NCI-H526 (cell line): ENCODE results near the gene TES.
A peak's percentile ranks its signal among the peaks of the same experiment; 100 is the strongest.
"Not testable (repeated sequence)": the region's sequence is repeated elsewhere in the genome, so short reads cannot be mapped to it uniquely, and the experiment has no call there.

ENCODE experiments used
- DNase-seq, 2 experiments: peaks; one replicate each; lab custom pipeline; 2025; lab: John Stamatoyannopoulos, UW

The TES gene

GRCh38 chr7:116210345-116211005 is at the start of gene TES:
Gene TES, plus strand, starts transcription at chr7:116210539. Its CDS starts 169 bp downstream, at chr7:116210708.
- peak; percentile 58 to 96 for DNase-seq

GRCh38 chr7:116161728-116162127 is 48.6 kb upstream of the TES start:
- no peak for DNase-seq

GRCh38 chr7:116162254-116162653 is 48.1 kb upstream of the TES start:
- no peak for DNase-seq

- no peak for DNase-seq
These were observed 47.3 kb upstream of the TES start for GRCh38 chr7:116162992-116163391.

- DNase-seq, result peak; percentile 12 to 16
These were observed 45.6 kb upstream of the TES start for GRCh38 chr7:116164552-116165306.

GRCh38 chr7:116165717-116166116 is 44.6 kb upstream of the TES start:
- DNase-seq, result no peak

- no peak for DNase-seq
These were observed 44.2 kb upstream of the TES start for GRCh38 chr7:116166156-116166555.

GRCh38 chr7:116167177-116167576 is 43.2 kb upstream of the TES start:
- DNase-seq, result no peak

- DNase-seq, result no peak
These were observed 41.3 kb upstream of the TES start for GRCh38 chr7:116169060-116169459.

- no peak for DNase-seq
These were observed 40.2 kb upstream of the TES start for GRCh38 chr7:116170180-116170579.

- DNase-seq, result no peak
These were observed 39.2 kb upstream of the TES start for GRCh38 chr7:116171094-116171493.

GRCh38 chr7:116172353-116172752 is 38.0 kb upstream of the TES start:
- no peak for DNase-seq

GRCh38 chr7:116173051-116174028 is 37.0 kb upstream of the TES start:
- peak; percentile 61 to 75 for DNase-seq

GRCh38 chr7:116175095-116175494 is 35.2 kb upstream of the TES start:
- DNase-seq, result not testable (repeated sequence)

GRCh38 chr7:116176226-116176625 is 34.1 kb upstream of the TES start:
- no peak for DNase-seq

- no peak for DNase-seq
These were observed 33.3 kb upstream of the TES start for GRCh38 chr7:116177009-116177408.

GRCh38 chr7:116180302-116180701 is 30.0 kb upstream of the TES start:
- DNase-seq, result peak; percentile 26 to 67

GRCh38 chr7:116182023-116182422 is 28.3 kb upstream of the TES start:
- DNase-seq, result no peak

- no peak for DNase-seq
These were observed 24.9 kb upstream of the TES start for GRCh38 chr7:116185450-116185849.

GRCh38 chr7:116185956-116186355 is 24.4 kb upstream of the TES start:
- no peak for DNase-seq

- DNase-seq, result no peak
These were observed 22.9 kb upstream of the TES start for GRCh38 chr7:116187400-116187799.

GRCh38 chr7:116193329-116194087 is 16.8 kb upstream of the TES start:
- no peak for DNase-seq
